Measurements from ENCODE around the gene ADK. TPM values are rescaled to one million over a fixed set of nuclear protein-coding genes. Genes with fewer than 3 reads are reported as not detected.

Gene ADK
- total RNA-seq, 2 experiments from 2014 or later: 26.4 to 31.1 TPM

DNA sequence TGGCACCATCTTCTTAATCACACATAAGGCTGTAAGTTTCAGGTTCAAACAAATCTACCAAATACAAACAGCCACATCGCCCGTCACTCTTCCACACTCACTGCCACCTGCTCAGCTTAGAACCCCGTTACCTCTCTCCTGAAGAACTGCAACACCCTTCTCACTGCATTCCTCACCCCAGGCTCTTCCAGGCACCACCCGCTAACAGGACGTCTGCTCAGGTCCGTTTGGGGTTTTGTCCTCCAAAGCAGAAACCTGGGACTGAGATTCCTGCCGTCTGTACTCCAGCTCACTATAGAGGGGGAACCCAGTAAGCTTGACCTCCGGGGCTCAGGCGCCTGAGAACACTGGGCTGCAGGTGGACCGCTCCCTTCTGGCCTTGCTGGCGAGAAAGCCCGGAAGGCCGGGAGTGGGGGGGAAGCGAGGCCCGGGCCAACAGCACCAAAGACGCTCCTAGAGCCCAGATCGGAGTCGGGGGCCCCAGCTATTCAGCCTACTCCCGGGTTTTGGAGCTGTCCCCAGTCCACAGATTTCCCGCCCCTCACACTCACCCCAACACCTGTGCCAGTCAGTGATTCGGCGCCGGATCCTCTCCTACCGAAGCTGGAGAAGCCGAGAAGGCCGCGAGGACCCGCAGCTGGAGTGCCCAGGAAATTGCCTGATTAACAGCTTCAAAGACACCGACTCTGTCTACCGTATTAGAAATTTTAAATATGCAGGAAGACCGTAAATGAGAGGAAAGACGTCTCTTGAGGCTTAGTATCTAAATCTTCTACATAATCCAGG is 624 bp upstream of the ADK start, which contains the start of gene AP3M1:
Gene AP3M1, minus strand, starts transcription at position 625 of the 786 bp plus-strand sequence. CDS start 12,449 bp downstream, outside the sequence.
- no peaks in the 10 kb centered on the region for H4K20me1 ChIP-seq (ENCODE audit: insufficient read depth, low read length)
- H3K9me2 ChIP-seq (ENCODE audit: insufficient read depth, low read length): no peaks in the 10 kb centered on the region
- H3K4me3 ChIP-seq (ENCODE audit: low read depth, low read length, poor library complexity, severe bottlenecking): peak within 1 kb of the TSS; percentile 96
- TF ChIP-seq, protein P1, sequence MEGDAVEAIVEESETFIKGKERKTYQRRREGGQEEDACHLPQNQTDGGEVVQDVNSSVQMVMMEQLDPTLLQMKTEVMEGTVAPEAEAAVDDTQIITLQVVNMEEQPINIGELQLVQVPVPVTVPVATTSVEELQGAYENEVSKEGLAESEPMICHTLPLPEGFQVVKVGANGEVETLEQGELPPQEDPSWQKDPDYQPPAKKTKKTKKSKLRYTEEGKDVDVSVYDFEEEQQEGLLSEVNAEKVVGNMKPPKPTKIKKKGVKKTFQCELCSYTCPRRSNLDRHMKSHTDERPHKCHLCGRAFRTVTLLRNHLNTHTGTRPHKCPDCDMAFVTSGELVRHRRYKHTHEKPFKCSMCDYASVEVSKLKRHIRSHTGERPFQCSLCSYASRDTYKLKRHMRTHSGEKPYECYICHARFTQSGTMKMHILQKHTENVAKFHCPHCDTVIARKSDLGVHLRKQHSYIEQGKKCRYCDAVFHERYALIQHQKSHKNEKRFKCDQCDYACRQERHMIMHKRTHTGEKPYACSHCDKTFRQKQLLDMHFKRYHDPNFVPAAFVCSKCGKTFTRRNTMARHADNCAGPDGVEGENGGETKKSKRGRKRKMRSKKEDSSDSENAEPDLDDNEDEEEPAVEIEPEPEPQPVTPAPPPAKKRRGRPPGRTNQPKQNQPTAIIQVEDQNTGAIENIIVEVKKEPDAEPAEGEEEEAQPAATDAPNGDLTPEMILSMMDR (conservative IDR thresholded peaks at IDR 0.05; ENCODE audit: low read length): no peak
- TF ChIP-seq EZH2phosphoT487 (IDR thresholded peaks at IDR 0.05; ENCODE audit: borderline replicate concordance, low read depth, low read length): no peak
- ChIA-PET POLR2A (interaction anchor here (0.8 to 2.2 kb wide), 13 partner anchors 11 to 271 kb away, joined by 3 to 13 read pairs (median 3); no protein-coding TSS in a partner anchor), CTCF (ENCODE audit: unreplicated experiment) (interaction anchor here (1.5 kb wide), 1 partner anchor 17 kb away, joined by 3 read pairs; no protein-coding TSS in a partner anchor)
- intact Hi-C loops (cut with micrococcal nuclease; ENCODE audit: unreplicated experiment): loop anchor here (5.0 kb wide), 2 partner anchors 82 to 138 kb away; no protein-coding TSS in a partner anchor
- peak within 1 kb of the TSS; percentile 75 for H3K27ac ChIP-seq (ENCODE audit: low read depth, low read length, poor library complexity, severe bottlenecking)
- peak; percentile 94 for DNase-seq (ENCODE audit: low spot score)
- peaks cover 26% of the 10 kb centered on the region for H3K36me3 ChIP-seq (ENCODE audit: insufficient read depth, low read length)
- peak within 1 kb of the TSS; percentile 99 for H3K4me2 ChIP-seq (ENCODE audit: low read length)
- peaks cover 73% of the 10 kb centered on the region for H3K79me2 ChIP-seq (ENCODE audit: insufficient read depth, low read depth, low read length)
- BruUV-seq (replicated peaks): no TSS peak
- peak within 1 kb of the TSS; percentile 70 for H2AFZ ChIP-seq (ENCODE audit: low read length)
- H3K4me1 ChIP-seq (ENCODE audit: insufficient read depth, low read length, poor library complexity, severe bottlenecking): peaks cover 26% of the 10 kb centered on the region
- H3K9me3 ChIP-seq (ENCODE audit: low read length): no peaks in the 10 kb centered on the region

DNA sequence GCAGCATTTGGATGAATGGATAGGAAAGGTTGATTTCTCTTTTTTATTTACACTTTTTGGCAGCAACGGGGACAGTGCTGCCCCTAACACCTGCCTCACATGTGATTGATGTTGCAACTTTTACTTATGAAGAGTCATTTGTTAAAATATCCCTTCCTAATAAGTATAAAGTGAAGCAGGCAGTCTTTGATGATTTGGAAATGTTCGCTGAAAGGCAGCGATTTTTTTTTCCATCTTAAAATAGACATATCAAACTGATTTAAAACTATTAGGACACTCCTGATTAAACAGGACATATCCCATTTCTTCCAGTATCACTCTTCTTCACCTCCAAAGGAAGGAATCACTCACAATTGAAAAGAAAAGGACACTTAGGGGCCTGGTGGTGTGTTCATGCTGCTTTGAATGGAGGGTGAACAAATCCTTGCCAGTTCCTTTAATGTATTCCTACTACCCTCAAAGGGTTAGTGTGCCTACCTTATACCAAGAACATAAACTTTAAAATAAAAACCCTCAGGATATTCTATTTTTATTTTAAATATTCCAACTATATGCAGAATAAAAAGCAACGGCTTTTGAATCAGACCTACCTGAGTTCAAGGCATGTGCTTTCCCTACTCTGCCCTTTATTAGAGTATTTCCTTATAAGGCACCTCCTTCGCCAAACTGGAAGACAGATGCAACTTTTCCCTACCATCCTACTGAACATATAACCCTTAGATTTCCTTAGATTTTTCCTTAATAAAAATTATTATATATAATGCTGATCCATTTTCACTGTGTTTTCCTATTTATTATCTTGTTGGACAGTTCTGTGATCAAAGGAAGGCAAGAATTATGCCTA is 1.1 kb downstream of the ADK start:
- no peak for TF ChIP-seq EZH2phosphoT487 (IDR thresholded peaks at IDR 0.05; ENCODE audit: borderline replicate concordance, low read depth, low read length)
- TF ChIP-seq, protein P1 (conservative IDR thresholded peaks at IDR 0.05; ENCODE audit: low read length): no peak
- Histone ChIP-seq H3K4me3 (ENCODE audit: low read depth, low read length, poor library complexity, severe bottlenecking) (peak overlapping the region; percentile 96), H3K36me3 (ENCODE audit: insufficient read depth, low read length) (peaks cover 11% of the 10 kb centered on the region), H4K20me1 (ENCODE audit: insufficient read depth, low read length) (no peaks in the 10 kb centered on the region), H3K4me1 (ENCODE audit: insufficient read depth, low read length, poor library complexity, severe bottlenecking) (peaks cover 35% of the 10 kb centered on the region), H3K4me2 (ENCODE audit: low read length) (peak overlapping the region; percentile 97), H3K79me2 (ENCODE audit: insufficient read depth, low read depth, low read length) (peaks cover 58% of the 10 kb centered on the region), H3K27ac (ENCODE audit: low read depth, low read length, poor library complexity, severe bottlenecking) (peak overlapping the region; percentile 75), H2AFZ (ENCODE audit: low read length) (peak overlapping the region; percentile 70), H3K9me3 (ENCODE audit: low read length) (no peaks in the 10 kb centered on the region), H3K9me2 (ENCODE audit: insufficient read depth, low read length) (no peaks in the 10 kb centered on the region)
- intact Hi-C loops (cut with micrococcal nuclease; ENCODE audit: unreplicated experiment): loop anchor here (1.0 to 5.0 kb wide), 4 partner anchors 14 to 140 kb away; no protein-coding TSS in a partner anchor
- ChIA-PET POLR2A (interaction anchor here (0.8 to 2.2 kb wide), 4 partner anchors 10 to 25 kb away, joined by 3 to 13 read pairs (median 8); no protein-coding TSS in a partner anchor), CTCF (ENCODE audit: unreplicated experiment) (no interaction called here)
- DNase-seq (ENCODE audit: low spot score): no peak
- TSS peak; percentile 64 for BruUV-seq (replicated peaks)

All from OCI-LY7 (cell line).